ENCODE measurements around the gene RELT.

RELT gene

GRCh38 chr11:73439002-73439843 lies 63.0 kb downstream of the RELT start:
- no peak for DNase-seq

- no peak for DNase-seq
These were observed 69.8 kb downstream of the RELT start for GRCh38 chr11:73445980-73446379.

GRCh38 chr11:73446766-73447165 lies 70.6 kb downstream of the RELT start:
- DNase-seq: no peak

Measured in NCI-H1092 treated with DMSO at 0.1 percent for 48 hours (cell line).